EH (cell line): Measurements from ENCODE around the gene ACKR2.
A peak's percentile ranks its signal among the peaks of the same experiment; 100 is the strongest.

Experiments used
- DNase-seq: peaks from one replicate; pipeline ENCODE4 v3.0.0-alpha.2; 2015; ENCODE audit warnings: low read depth

The ACKR2 gene

GRCh38 chr3:42829628-42830436 is 20.6 kb downstream of the ACKR2 start:
- no peak for DNase-seq

GRCh38 chr3:42830437-42831320 is 21.4 kb downstream of the ACKR2 start:
- DNase-seq = no peak

- DNase-seq = peak; percentile 66
These were observed 22.1 kb downstream of the ACKR2 start for GRCh38 chr3:42831321-42831713.

GRCh38 chr3:42836150-42837123 is 27.2 kb downstream of the ACKR2 start:
- DNase-seq = no peak

GRCh38 chr3:42838571-42838970 is 29.3 kb downstream of the ACKR2 start:
- DNase-seq = no peak

GRCh38 chr3:42839616-42840015 is 30.4 kb downstream of the ACKR2 start:
- DNase-seq = peak; percentile 68

- no peak for DNase-seq
These were observed 32.1 kb downstream of the ACKR2 start for GRCh38 chr3:42841332-42841731.

GRCh38 chr3:42843713-42844411 is 34.6 kb downstream of the ACKR2 start:
- DNase-seq = no peak

- DNase-seq = no peak
These were observed 35.1 kb downstream of the ACKR2 start for GRCh38 chr3:42844412-42844713.

- no peak for DNase-seq
These were observed 35.6 kb downstream of the ACKR2 start for GRCh38 chr3:42844815-42845214.

GRCh38 chr3:42846685-42847522 is 37.7 kb downstream of the ACKR2 start:
- DNase-seq = no peak

GRCh38 chr3:42847731-42848130 is 38.5 kb downstream of the ACKR2 start:
- DNase-seq = peak; percentile 46

GRCh38 chr3:42849017-42849416 is 39.8 kb downstream of the ACKR2 start:
- no peak for DNase-seq

- no peak for DNase-seq
These were observed 41.0 kb downstream of the ACKR2 start for GRCh38 chr3:42850263-42850662.

GRCh38 chr3:42851228-42851834 is 42.1 kb downstream of the ACKR2 start:
- DNase-seq = no peak

- no peak for DNase-seq
These were observed 43.2 kb downstream of the ACKR2 start for GRCh38 chr3:42852441-42852840.

- no peak for DNase-seq
These were observed 43.8 kb downstream of the ACKR2 start for GRCh38 chr3:42853056-42853455.

- no peak for DNase-seq
These were observed 44.6 kb downstream of the ACKR2 start for GRCh38 chr3:42853739-42854302.

- no peak for DNase-seq
These were observed 45.9 kb downstream of the ACKR2 start for GRCh38 chr3:42855219-42855546.
